Aorta (tissue), 5 donors: Measurements from ENCODE around the gene MEF2C. TPM values are rescaled to one million over a fixed set of nuclear protein-coding genes. Genes with fewer than 3 reads are reported as not detected.
A peak's percentile ranks its signal among the peaks of the same experiment; 100 is the strongest.
"Not testable (repeated sequence)": the region's sequence is repeated elsewhere in the genome, so short reads cannot be mapped to it uniquely, and the experiment has no call there.

Experiments
- ATAC-seq: fragments of 200-7000 bp; cut with Tn5 transposase; one replicate; pipeline ENCODE4 v1.9.1; 2022; ENCODE audit warnings: moderate library complexity; ENCODE audit not compliant: low FRiP score
- DNase-seq, 2 donors: peaks; one replicate each; pipeline ENCODE4 v3.0.0-alpha.2; 2020
- H3K27ac ChIP-seq, 2 donors: one replicate each; pipeline ENCODE4 v1.5.1; 2013; ENCODE audit warnings: low read length in 2 of 2, mild to moderate bottlenecking in 2 of 2, moderate library complexity in 2 of 2, control low read depth in 1 of 2, inconsistent platforms in 1 of 2, low read depth in 1 of 2
- H3K27me3 ChIP-seq, 2 donors: one replicate each; pipeline ENCODE4 v1.6.1; 2013; ENCODE audit warnings: control low read depth in 1 of 2, low read length in 1 of 2, mild to moderate bottlenecking in 1 of 2, moderate library complexity in 1 of 2; ENCODE audit not compliant: insufficient read depth in 2 of 2, control insufficient read depth in 1 of 2
- H3K36me3 ChIP-seq, 2 donors: one replicate each; pipeline ENCODE4 v1.6.1; 2013; ENCODE audit warnings: control low read depth in 1 of 2, low read length in 1 of 2, mild to moderate bottlenecking in 1 of 2; ENCODE audit not compliant: insufficient read depth in 2 of 2, control insufficient read depth in 1 of 2
- H3K4me1 ChIP-seq, 2 donors: one replicate each; pipeline ENCODE4 v1.6.1; 2013; ENCODE audit warnings: low read length in 2 of 2, control low read depth in 1 of 2, mild to moderate bottlenecking in 1 of 2, moderate library complexity in 1 of 2; ENCODE audit not compliant: insufficient read depth in 2 of 2, control insufficient read depth in 1 of 2
- H3K4me3 ChIP-seq, 2 donors: one replicate each; pipeline ENCODE4 v1.5.1; 2013; ENCODE audit warnings: low read length in 2 of 2, control low read depth in 1 of 2, mild to moderate bottlenecking in 1 of 2
- H3K9me3 ChIP-seq: one replicate; pipeline ENCODE4 v1.6.1; 2013; ENCODE audit warnings: mild to moderate bottlenecking, low read length; ENCODE audit not compliant: control insufficient read depth
- WGBS, 2 donors: extraction: QIAGEN DNeasy Blood & Tissue Kit; methylation state at CpG; one replicate each; pipeline ENCODE4 v1.1.7; 2013; 5-methylcytosine and 5-hydroxymethylcytosine counted together
- intact Hi-C, 2 donors: fragments of 100-400 bp; cut with DNase I; formaldehyde crosslinking; loops; one replicate each; pipeline versions ENCODE4 v1.14.2 to v1.15.0; 2022
- polyA plus RNA-seq, 2 donors: library from polyadenylated mRNA; stranded (reverse); fragments of 200-250 nt; gene quantifications; one replicate each; pipeline ENCODE4 v1.2.3, GENCODE V29; 2013
- total RNA-seq, 2 donors: library from RNA; stranded (reverse); fragmentation: NEBNext Ultra II Directional; extraction: Animal tissue kit (Norgen Biotek cat#: 25700); gene quantifications; one replicate each; pipeline ENCODE4 v1.2.1, GENCODE V29; 2021
- donor health status: healthy with polysubstance abuse.
- donor health status: Bipolar disorder and iron deficiency.
- donor health status: DM: no; HTN: no; CAD: no.
- donor health status: DM: no; HTN: no; CAD: no.
- donor health status: DM: yes; HTN: yes; CAD: no.

The MEF2C gene
- total and polyA plus RNA-seq, 4 donors: 22.0 to 186 (median 80.3) TPM

DNA sequence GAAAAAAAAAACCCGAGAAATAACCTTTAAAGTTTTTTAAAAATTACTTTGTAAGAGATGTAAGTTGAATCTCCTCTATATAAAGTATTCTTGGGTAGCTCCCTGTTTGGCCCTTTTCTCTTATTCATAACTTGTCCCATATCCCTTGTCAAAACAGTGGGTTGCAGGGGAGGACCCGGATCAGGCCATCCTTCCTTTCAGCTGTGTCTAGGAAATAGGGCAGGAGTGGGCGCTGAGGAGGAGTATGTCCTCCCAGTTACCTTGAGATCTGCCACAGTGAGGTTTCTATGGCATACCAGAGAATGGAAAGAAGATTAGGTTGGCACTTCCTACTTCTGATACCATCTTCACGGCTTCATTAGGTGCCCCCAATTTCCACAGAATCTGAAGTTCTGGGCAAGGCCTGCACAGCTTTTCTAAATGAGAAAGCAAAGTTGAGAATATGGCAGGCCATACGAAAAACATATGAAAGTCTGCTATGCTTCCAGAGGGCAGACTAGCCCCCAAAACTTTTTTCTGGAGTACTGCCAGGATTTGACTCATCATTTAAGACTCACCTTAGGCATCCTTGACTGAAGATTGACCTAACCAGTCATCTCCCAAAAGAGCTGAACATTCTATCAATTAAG, 20.3 kb downstream of the MEF2C start:
- no peaks in the 10 kb centered on the region for H3K36me3 ChIP-seq
- intact Hi-C loops: no loop called here
- WGBS, 2 donors: 90 to 91% methylated on average over 5 of the region's 5 CpGs
- peaks cover 2 to 8% of the 10 kb centered on the region in 2 donors for H3K4me1 ChIP-seq
- no peak overlapping the region for H3K4me3 ChIP-seq
- H3K9me3 ChIP-seq: no peaks in the 10 kb centered on the region
- peak overlapping the region in 1 of 2 donors; percentile 19 for H3K27ac ChIP-seq
- no peak for DNase-seq
- no peak for ATAC-seq
- H3K27me3 ChIP-seq: no peaks in the 10 kb centered on the region

DNA sequence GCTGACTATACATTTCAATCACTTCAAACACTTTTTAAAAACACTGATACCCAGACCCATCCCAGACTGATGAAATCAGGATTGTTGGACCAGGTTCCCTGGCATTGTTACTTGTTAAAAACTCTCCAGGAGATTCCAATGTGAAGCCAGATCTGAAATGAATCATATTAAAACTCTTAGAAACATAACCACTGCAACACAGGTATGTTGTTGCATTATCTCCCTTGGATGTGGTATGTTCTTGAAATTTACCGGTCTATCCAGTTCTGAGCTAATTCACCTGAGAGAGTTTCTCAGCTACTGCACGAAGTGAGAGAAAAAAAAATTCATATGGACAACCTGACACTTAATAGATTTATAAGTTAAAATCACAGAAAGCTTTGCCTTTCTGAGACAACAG, 21.8 kb downstream of the MEF2C start:
- peaks cover 0 to 2% of the 10 kb centered on the region in 2 donors for H3K36me3 ChIP-seq
- ATAC-seq (no peak), DNase-seq (no peak)
- peaks cover 2 to 8% of the 10 kb centered on the region in 2 donors for H3K4me1 ChIP-seq
- intact Hi-C loops: no loop called here
- H3K27ac ChIP-seq: no peak overlapping the region
- H3K9me3 ChIP-seq: peaks cover 1% of the 10 kb centered on the region
- no peak overlapping the region for H3K4me3 ChIP-seq
- no peaks in the 10 kb centered on the region for H3K27me3 ChIP-seq
- 59 to 73% methylated on average over 2 of the region's 2 CpGs for WGBS, 2 donors

DNA sequence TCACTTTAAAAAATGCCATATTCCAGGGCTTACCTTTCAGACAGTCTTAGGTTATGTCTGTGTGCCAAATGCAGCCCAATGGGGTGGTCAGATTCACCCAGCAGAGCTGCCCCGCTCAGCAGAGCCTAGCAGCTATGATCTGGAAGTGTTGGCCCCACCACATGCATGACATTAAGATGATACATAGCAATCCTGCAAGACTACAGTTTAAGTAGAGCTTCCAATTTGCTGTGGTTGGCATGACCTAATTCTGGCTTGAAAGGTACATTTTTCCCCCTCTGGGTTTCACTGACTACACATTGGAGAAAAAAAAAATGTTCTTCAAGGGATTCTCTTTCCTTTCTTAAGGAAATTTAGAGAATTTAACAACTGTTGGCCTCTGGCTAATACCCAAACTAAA, 22.5 kb downstream of the MEF2C start:
- Histone ChIP-seq H3K4me1 (peaks cover 2 to 8% of the 10 kb centered on the region in 2 donors), H3K27me3 (no peaks in the 10 kb centered on the region), H3K36me3 (peaks cover 0 to 2% of the 10 kb centered on the region in 2 donors), H3K4me3 (no peak overlapping the region), H3K9me3 (peaks cover 1% of the 10 kb centered on the region), H3K27ac (peak overlapping the region in 1 of 2 donors; percentile 63)
- intact Hi-C loops: no loop called here
- DNase-seq: no peak
- WGBS, 2 donors: 35 to 62% methylated on average over 1 of the region's 1 CpG
- ATAC-seq: no peak

DNA sequence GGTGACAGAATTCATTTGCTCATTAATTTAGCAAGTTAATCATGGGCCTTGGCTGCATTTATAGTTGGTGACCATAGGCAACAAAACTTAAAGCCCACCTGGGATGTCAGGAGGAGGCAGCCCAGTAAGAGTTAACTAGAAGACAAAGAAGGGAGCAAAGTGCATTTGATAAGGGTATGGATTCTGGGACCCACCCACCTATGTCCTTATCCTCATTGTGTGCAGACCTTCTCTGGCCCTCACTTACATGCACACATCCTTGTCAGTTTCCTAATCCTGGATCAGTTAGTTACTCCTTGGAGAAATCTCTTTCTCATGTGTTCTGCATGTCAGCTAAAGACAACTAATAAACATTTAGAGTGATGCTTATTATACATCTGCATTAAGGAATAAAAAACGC, 24.6 kb downstream of the MEF2C start:
- intact Hi-C loops: no loop called here
- no peak overlapping the region for H3K4me3 ChIP-seq
- 67 to 82% methylated on average over 1 of the region's 1 CpG for WGBS, 2 donors
- peaks cover 1% of the 10 kb centered on the region for H3K9me3 ChIP-seq
- no peaks in the 10 kb centered on the region for H3K27me3 ChIP-seq
- no peak overlapping the region for H3K27ac ChIP-seq
- peaks cover 2 to 13% of the 10 kb centered on the region in 2 donors for H3K4me1 ChIP-seq
- no peak for DNase-seq
- peaks cover 0 to 2% of the 10 kb centered on the region in 2 donors for H3K36me3 ChIP-seq
- ATAC-seq: no peak

DNA sequence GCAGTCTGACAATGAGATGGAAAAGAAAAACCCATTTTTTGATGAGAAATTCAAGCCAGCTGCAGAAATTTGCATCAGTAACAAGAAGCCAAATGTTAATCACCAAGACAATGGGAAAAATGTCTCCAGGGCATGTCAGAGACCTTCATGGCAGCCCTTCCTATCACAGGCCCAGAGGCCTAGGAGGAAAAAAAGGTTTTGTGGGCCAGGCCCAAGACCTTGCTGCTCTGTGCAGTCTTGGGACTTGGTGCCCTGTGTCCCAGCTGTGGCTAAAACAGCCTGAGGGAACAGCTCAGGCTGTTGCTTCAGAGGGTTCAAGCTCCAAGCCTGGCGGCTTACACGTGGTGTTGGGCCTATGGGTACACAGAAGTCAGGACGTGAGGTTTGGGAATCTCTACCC, 26.6 kb downstream of the MEF2C start:
- intact Hi-C loops, ATAC-seq: not testable (repeated sequence)
- 64 to 89% methylated on average over 3 of the region's 3 CpGs for WGBS, 2 donors

DNA sequence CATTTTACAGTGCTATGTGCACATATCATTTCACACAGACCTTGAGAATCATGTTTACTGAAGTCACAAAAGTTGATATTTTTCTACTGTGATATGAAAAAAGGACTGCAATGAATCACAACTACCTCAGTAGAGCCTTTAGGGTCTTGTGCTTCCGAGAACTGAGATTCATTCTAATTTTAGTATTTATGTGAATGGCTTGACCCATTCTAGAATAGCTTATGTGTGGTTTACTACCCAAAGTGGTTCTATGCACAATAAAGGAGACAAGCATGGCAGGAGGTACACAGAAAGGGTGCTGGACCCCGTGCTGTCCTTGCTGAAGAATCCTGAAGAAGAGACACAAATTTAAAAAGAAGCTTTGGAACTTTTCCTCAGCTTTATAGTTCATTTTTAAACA, 28.2 kb downstream of the MEF2C start:
- Histone ChIP-seq H3K36me3 (peaks cover 0 to 2% of the 10 kb centered on the region in 2 donors), H3K9me3 (peaks cover 1% of the 10 kb centered on the region), H3K4me1 (peaks cover 0 to 5% of the 10 kb centered on the region in 2 donors), H3K27me3 (no peaks in the 10 kb centered on the region), H3K27ac (no peak overlapping the region), H3K4me3 (no peak overlapping the region)
- intact Hi-C loops: no loop called here
- DNase-seq: no peak
- ATAC-seq: no peak
- WGBS, 2 donors: 60 to 76% methylated on average over 2 of the region's 2 CpGs

More for the DNA sequence above, 26.6 kb downstream of the MEF2C start:
- H3K9me3 ChIP-seq, H3K36me3 ChIP-seq, H3K27ac ChIP-seq, H3K27me3 ChIP-seq, H3K4me3 ChIP-seq, H3K4me1 ChIP-seq, DNase-seq: not testable (repeated sequence)

DNA sequence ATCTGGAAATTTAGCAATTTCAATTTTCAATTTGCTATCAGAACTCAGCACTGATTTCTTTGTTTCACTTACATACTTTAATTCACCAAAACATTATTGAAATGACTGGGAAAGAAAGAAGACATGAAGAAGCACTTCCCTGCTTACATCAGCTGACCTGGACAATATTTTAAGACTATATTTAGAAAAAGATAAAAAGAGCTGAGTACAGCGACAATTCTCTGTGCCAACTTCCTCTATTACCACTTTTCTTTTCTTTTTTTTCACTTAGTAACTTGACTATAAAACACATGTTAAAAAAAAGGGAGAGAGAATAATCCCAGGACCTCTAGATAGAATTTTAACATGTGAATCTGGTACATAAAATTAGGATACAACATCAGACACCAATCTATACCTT, 35.6 kb downstream of the MEF2C start:
- ATAC-seq (no peak), DNase-seq (no peak)
- 2 to 3% methylated on average over 1 of the region's 1 CpG for WGBS, 2 donors
- Histone ChIP-seq H3K36me3 (no peaks in the 10 kb centered on the region), H3K4me1 (no peaks in the 10 kb centered on the region), H3K4me3 (no peak overlapping the region), H3K9me3 (no peaks in the 10 kb centered on the region), H3K27ac (no peak overlapping the region), H3K27me3 (no peaks in the 10 kb centered on the region)
- intact Hi-C loops: no loop called here

DNA sequence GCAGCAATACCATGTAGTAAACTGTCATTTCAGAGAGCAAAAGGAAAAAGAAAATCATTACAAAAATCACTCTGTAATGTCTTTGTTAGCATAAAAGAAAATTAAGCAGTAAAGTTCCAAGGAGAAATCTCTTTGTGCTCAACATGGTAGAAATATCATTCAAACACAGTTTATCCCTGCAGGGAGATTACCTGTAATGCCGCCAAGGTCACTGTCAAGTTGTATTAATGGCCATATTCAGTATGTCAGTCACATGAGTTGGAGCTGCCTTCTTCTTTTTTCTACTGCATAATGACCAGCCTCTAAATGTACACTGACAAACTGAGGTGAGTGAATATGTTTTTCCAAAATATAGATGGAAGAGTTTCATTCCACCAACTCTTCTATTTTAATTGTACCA, 36.5 kb downstream of the MEF2C start:
- no peaks in the 10 kb centered on the region for H3K36me3 ChIP-seq
- intact Hi-C loops: no loop called here
- 97 to 100% methylated on average over 1 of the region's 1 CpG for WGBS, 2 donors
- no peak for DNase-seq
- H3K9me3 ChIP-seq: no peaks in the 10 kb centered on the region
- no peak overlapping the region for H3K27ac ChIP-seq
- H3K27me3 ChIP-seq: no peaks in the 10 kb centered on the region
- H3K4me3 ChIP-seq: no peak overlapping the region
- no peak for ATAC-seq
- H3K4me1 ChIP-seq: no peaks in the 10 kb centered on the region

DNA sequence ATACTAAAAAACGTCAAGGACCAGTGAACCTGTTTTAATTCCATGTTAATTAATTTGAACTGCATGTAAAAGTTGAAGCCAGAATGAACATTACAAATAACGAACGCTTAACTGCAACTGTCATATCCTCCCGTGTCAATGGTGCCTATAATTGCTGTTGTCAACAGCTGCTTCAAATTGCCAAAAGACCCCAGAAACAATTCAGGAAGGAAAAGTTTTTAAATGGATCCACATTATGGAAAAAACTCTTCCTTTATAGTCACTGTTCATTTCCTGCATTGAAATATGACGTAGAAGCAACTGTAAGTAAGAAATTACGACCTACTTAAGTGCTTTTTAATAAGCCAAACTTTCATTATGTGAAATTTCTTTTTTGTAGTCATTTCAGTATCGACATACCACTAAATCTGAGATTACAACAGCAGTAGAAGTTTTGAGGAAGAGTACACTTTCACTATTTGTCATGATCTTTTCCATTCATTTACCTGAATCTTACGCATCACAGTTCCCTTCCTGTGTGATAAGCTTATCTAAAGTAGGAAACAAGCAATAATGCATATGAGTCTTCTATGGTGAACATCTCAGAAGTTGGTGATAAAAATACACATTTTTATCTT, 37.8 kb downstream of the MEF2C start:
- no peak for DNase-seq
- H3K27me3 ChIP-seq: no peaks in the 10 kb centered on the region
- no peak overlapping the region for H3K4me3 ChIP-seq
- no peak for ATAC-seq
- no peaks in the 10 kb centered on the region for H3K36me3 ChIP-seq
- H3K4me1 ChIP-seq: peaks cover 0 to under 1% of the 10 kb centered on the region in 2 donors
- no peaks in the 10 kb centered on the region for H3K9me3 ChIP-seq
- intact Hi-C loops: no loop called here
- H3K27ac ChIP-seq: no peak overlapping the region
- WGBS, 2 donors: 62 to 65% methylated on average over 8 of the region's 8 CpGs
